Activated CD8-positive, alpha-beta T cell treated with anti-CD3 and anti-CD28 coated beads for 36 hours (primary cell): ENCODE data around the gene OS9. TPM values are rescaled to one million over a fixed set of nuclear protein-coding genes. Genes with fewer than 3 reads are reported as not detected.
"Not testable (repeated sequence)": the region's sequence is repeated elsewhere in the genome, so short reads cannot be mapped to it uniquely, and the experiment has no call there.

Experiments
- ATAC-seq: fragments of 200-7000 bp; cut with Tn5 transposase; one replicate; pipeline ENCODE4 v1.10.0; 2021; ENCODE audit warnings: mild to moderate bottlenecking, moderate library complexity
- CTCF ChIA-PET: fragments of 350-600 bp; sonication (Branson Sonifier 250); formaldehyde crosslinking; loops from one replicate; lab custom pipeline; 2021; ENCODE audit warnings: antibody characterized with exemption; lab: Charles Lee
- POLR2A ChIA-PET: fragments of 350-600 bp; sonication (Branson Sonifier 250); formaldehyde crosslinking; loops from one replicate; lab custom pipeline; 2021; ENCODE audit warnings: antibody characterized with exemption; lab: Charles Lee
- DNase-seq: peaks from one replicate; pipeline ENCODE4 v3.0.0-alpha.2; 2020
- H3K27ac Mint-ChIP-seq: one replicate; pipeline ENCODE4 v1.8.0; 2021; ENCODE audit warnings: mild to moderate bottlenecking, mixed read lengths
- H3K27me3 Mint-ChIP-seq: one replicate; pipeline ENCODE4 v1.8.0; 2021; ENCODE audit warnings: mixed read lengths
- H3K36me3 Mint-ChIP-seq: one replicate; pipeline ENCODE4 v1.8.0; 2021; ENCODE audit warnings: low read depth, mixed read lengths
- H3K4me1 Mint-ChIP-seq: one replicate; pipeline ENCODE4 v1.8.0; 2021; ENCODE audit warnings: low read depth, mixed read lengths
- H3K4me3 Mint-ChIP-seq: one replicate; pipeline ENCODE4 v1.8.0; 2021; ENCODE audit warnings: mild to moderate bottlenecking, moderate library complexity, mixed read lengths
- H3K9me3 Mint-ChIP-seq: one replicate; pipeline ENCODE4 v1.8.0; 2021; ENCODE audit warnings: mixed read lengths
- CTCF ChIP-seq: fragments of 200-600 bp; IDR thresholded peaks from one replicate; pipeline ENCODE4 v1.8.0; 2022; ENCODE audit warnings: antibody characterized with exemption, mild to moderate bottlenecking
- intact Hi-C: fragments of 100-400 bp; cut with micrococcal nuclease; formaldehyde crosslinking; loops from one replicate; pipeline ENCODE4 v1.10.0; 2022
- total RNA-seq, 2 experiments: library from RNA; stranded (reverse); gene quantifications; one replicate each; pipeline ENCODE4 v1.2.3, GENCODE V29; 2021

Gene OS9
- total RNA-seq, 2 experiments from 2014 or later = 53.0 to 56.3 TPM

GRCh38 chr12:57708296-57708695 is 14.4 kb downstream of the OS9 start:
- Mint-ChIP-seq H3K4me1 (peaks cover 6% of the 10 kb centered on the region), H3K4me3 (no peak overlapping the region), H3K27me3 (no peaks in the 10 kb centered on the region), H3K27ac (no peak overlapping the region), H3K36me3 (peaks cover 22% of the 10 kb centered on the region), H3K9me3 (peaks cover 4% of the 10 kb centered on the region)
- CTCF ChIA-PET = interaction anchor here (0.8 to 1.7 kb wide), 3 partner anchors 15 to 34 kb away, joined by 3 to 8 read pairs (median 4); partner anchors contain the start of gene OS9
- POLR2A ChIA-PET = interaction anchor here (0.6 to 1.3 kb wide), 2 partner anchors 11 to 13 kb away, joined by 4 read pairs; no protein-coding TSS in a partner anchor
- intact Hi-C loops = no loop called here
- TF ChIP-seq CTCF = no peak
- DNase-seq (no peak), ATAC-seq (no peak)

- H3K4me1 Mint-ChIP-seq = peaks cover 6% of the 10 kb centered on the region
- no peaks in the 10 kb centered on the region for H3K27me3 Mint-ChIP-seq
- no peak overlapping the region for H3K27ac Mint-ChIP-seq
- ATAC-seq (no peak), DNase-seq (no peak)
- CTCF ChIA-PET = interaction anchor here (1.6 kb wide), 1 partner anchor 29 kb away, joined by 4 read pairs; no protein-coding TSS in a partner anchor
- intact Hi-C loops = no loop called here
- peaks cover 11% of the 10 kb centered on the region for H3K36me3 Mint-ChIP-seq
- no peaks in the 10 kb centered on the region for H3K9me3 Mint-ChIP-seq
- no peak for TF ChIP-seq CTCF
- H3K4me3 Mint-ChIP-seq = no peak overlapping the region
- POLR2A ChIA-PET = interaction anchor here (0.7 kb wide), 1 partner anchor 285 kb away, joined by 3 read pairs; no protein-coding TSS in a partner anchor
Measured at GRCh38 chr12:57712701-57713100, 18.8 kb downstream of the OS9 start.

GRCh38 chr12:57713209-57713608 is 19.3 kb downstream of the OS9 start:
- no peak for ATAC-seq
- Mint-ChIP-seq H3K27me3 (no peaks in the 10 kb centered on the region), H3K4me3 (no peak overlapping the region), H3K4me1 (peaks cover 6% of the 10 kb centered on the region), H3K9me3 (no peaks in the 10 kb centered on the region), H3K36me3 (peaks cover 14% of the 10 kb centered on the region), H3K27ac (no peak overlapping the region)
- ChIA-PET POLR2A (no interaction called here), CTCF (interaction anchor here (1.6 kb wide), 1 partner anchor 29 kb away, joined by 4 read pairs; no protein-coding TSS in a partner anchor)
- TF ChIP-seq CTCF = no peak
- DNase-seq = no peak
- intact Hi-C loops = no loop called here

DNA sequence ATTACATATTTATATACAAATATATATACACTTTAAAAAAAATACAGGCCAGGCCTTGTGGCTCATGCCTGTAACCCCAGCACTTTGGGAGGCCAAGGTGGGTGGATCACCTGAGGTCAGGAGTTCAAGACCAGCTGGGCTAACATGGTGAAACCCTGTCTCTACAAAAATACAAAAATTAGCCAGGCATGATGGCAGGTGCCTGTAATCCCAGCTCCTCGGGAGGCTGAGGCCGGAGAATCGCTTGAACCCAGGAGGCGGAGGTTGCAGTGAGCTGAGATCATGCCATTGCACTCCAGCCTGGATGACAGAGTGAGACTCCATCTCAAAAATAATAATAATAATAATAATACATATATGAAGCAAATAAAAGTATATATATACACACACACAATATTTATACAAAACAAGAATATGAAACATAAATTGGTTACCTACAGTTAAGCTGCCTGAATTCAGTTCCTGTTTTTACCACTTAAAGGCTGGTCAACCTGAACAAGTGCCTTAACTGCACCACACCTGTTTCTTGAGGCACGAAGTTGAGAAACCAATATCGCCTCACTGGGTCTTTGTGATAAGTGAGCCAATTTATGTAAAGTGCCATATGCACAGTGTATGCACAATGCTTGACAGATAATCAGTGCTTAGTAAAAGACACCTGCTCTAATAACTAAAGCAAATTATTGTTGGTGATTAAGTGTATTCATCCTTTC is 21.3 kb downstream of the OS9 start:
- H3K36me3 Mint-ChIP-seq = peaks cover 22% of the 10 kb centered on the region
- POLR2A ChIA-PET, ATAC-seq, CTCF ChIA-PET, H3K4me1 Mint-ChIP-seq, intact Hi-C loops, H3K27me3 Mint-ChIP-seq, H3K9me3 Mint-ChIP-seq, H3K27ac Mint-ChIP-seq, H3K4me3 Mint-ChIP-seq, DNase-seq: not testable (repeated sequence)

DNA sequence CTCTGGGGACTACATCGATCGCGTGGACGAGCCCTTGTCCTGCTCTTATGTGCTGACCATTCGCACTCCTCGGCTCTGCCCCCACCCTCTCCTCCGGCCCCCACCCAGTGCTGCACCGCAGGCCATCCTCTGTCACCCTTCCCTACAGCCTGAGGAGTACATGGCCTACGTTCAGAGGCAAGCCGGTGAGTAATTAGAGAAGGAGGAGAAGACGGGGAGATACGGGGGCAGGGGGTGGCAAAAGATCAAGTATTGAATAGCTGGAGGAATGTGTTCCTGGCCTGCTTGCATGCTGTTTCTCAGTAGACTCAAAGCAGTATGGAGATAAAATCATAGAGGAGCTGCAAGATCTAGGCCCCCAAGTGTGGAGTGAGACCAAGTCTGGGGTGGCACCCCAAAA is 21.9 kb downstream of the OS9 start:
- no peak for DNase-seq
- H3K27ac Mint-ChIP-seq = no peak overlapping the region
- intact Hi-C loops = no loop called here
- H3K4me1 Mint-ChIP-seq = no peaks in the 10 kb centered on the region
- H3K27me3 Mint-ChIP-seq = no peaks in the 10 kb centered on the region
- no peak overlapping the region for H3K4me3 Mint-ChIP-seq
- no peaks in the 10 kb centered on the region for H3K9me3 Mint-ChIP-seq
- H3K36me3 Mint-ChIP-seq = peaks cover 23% of the 10 kb centered on the region
- no peak for TF ChIP-seq CTCF
- ChIA-PET CTCF (no interaction called here), POLR2A (no interaction called here)
- no peak for ATAC-seq
